KOPT-K1 (cell line): ENCODE results near the gene FEM1A.
"Not testable (repeated sequence)": the region's sequence is repeated elsewhere in the genome, so short reads cannot be mapped to it uniquely, and the experiment has no call there.

Experiments used
- H3K27ac ChIP-seq: fragments of 200-600 bp; sonication (generic); 2 replicates; pipeline ENCODE4 v1.5.1; 2016; ENCODE audit warnings: antibody characterized with exemption, mild to moderate bottlenecking, low read depth, low read length; ENCODE audit not compliant: poor library complexity, severe bottlenecking
- H3K36me3 ChIP-seq: fragments of 200-600 bp; sonication (generic); 2 replicates; pipeline ENCODE4 v1.5.1; 2017; ENCODE audit warnings: antibody characterized with exemption, mild to moderate bottlenecking, low read length, moderate library complexity; ENCODE audit not compliant: insufficient read depth
- H3K9me3 ChIP-seq: fragments of 200-600 bp; sonication (generic); 2 replicates; pipeline ENCODE4 v1.5.1; 2017; ENCODE audit warnings: antibody characterized with exemption, low read length, mild to moderate bottlenecking; ENCODE audit not compliant: insufficient read depth, poor library complexity, severe bottlenecking

FEM1A gene

DNA sequence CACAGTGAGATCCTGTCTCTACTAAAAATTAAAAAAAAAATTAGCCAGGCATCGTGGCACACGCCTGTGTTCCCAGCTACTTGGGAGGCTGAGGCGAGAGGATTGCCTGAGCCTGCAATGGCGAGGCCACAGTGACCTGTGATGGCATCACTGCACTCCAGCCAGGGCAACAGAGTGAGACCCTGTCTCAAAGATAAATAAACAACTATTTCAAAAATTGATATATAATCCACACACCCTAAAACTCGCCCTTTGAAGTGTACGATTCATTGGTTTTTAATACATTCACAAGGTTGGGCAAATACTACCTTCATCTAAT is 52.1 kb downstream of the FEM1A start:
- H3K27ac ChIP-seq: no peak overlapping the region
- no peaks in the 10 kb centered on the region for H3K9me3 ChIP-seq
- peaks cover 77% of the 10 kb centered on the region for H3K36me3 ChIP-seq

DNA sequence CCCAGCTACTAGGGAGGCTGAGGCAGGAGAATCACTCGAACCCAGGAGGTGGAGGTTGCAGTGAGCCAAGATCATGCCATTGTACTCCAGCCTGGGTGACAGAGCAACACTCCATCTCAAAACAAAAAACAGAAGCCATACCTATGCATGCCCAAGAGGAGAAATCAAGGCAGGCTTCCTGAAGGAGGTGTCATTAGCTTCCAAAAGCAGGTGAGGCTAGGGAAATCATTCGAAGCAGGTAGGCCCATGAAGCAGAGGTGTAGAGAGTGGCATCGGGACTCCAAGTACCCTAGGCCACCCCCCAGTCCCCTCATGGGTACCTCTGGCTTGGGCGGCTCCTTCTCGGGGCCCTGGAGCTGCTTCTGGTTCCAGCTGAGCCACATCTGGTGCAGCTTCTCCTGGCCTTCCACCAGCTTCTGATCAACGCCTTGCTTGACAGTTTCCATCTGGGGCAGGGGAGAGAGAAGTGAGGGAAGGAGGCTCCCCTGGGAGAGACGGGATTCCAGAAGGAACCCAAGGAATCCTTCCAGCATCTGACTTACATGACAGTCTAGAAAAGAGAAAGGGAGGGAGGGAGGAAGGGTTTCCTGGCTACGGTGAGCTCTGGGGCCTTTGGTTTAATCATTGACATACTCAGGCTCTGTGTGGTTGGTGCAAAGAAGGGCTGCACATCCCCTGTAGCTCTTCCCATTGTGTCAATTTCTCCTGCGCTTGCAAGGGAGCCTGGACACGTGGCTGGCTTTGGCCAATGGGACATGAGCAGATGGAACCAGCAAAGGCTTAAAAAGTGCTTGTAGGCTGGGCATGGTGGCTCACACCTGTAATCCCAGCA is 53.0 kb downstream of the FEM1A start:
- Histone ChIP-seq H3K9me3 (no peaks in the 10 kb centered on the region), H3K27ac (no peak overlapping the region), H3K36me3 (peaks cover 72% of the 10 kb centered on the region)

DNA sequence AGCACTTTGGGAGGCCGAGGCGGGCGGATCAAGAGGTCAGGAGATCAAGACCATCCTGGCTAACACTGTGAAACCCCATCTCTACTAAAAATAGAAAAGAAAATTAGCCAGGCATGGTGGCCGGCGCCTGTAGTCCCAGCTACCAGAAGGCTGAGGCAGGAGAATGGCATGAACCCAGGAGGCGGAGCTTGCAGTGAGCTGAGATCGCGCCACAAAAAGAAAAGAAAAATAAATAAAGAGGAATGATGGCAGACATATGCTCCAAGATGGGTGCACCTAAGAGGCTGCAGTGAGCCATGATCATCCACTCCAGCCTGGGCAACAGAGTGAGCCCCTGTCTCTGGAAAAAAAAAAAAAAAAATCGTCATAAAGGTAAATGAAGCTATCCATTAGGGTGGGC is 54.4 kb downstream of the FEM1A start:
- H3K36me3 ChIP-seq: peaks cover 69% of the 10 kb centered on the region
- H3K27ac ChIP-seq, H3K9me3 ChIP-seq: not testable (repeated sequence)

GRCh38 chr19:4847190-4847973 is 55.8 kb downstream of the FEM1A start:
- Histone ChIP-seq H3K27ac (no peak overlapping the region), H3K36me3 (peaks cover 76% of the 10 kb centered on the region), H3K9me3 (no peaks in the 10 kb centered on the region)

- Histone ChIP-seq H3K27ac (no peak overlapping the region), H3K36me3 (peaks cover 63% of the 10 kb centered on the region), H3K9me3 (no peaks in the 10 kb centered on the region)
Observed at GRCh38 chr19:4849019-4849418, 57.5 kb downstream of the FEM1A start.
